H1 (cell line): ENCODE measurements around the gene BCHE. TPM values are rescaled to one million over a fixed set of nuclear protein-coding genes. Genes with fewer than 3 reads are reported as not detected.

ENCODE experiments used
- CTCF ChIA-PET: fragments of 300-600 bp; sonication (Branson Sonifier 250); formaldehyde crosslinking; loops from one replicate; lab custom pipeline; 2021; ENCODE audit not compliant: partially characterized antibody; lab: Charles Lee
- POLR2A ChIA-PET: fragments of 300-600 bp; sonication (Branson Sonifier 250); formaldehyde crosslinking; loops from one replicate; lab custom pipeline; 2021; ENCODE audit warnings: inconsistent platforms; ENCODE audit not compliant: partially characterized antibody; lab: Charles Lee
- DNase-seq, 2 experiments: peaks; one replicate each; pipeline versions ENCODE4 v3.0.0 to v3.0.0-alpha.2; 2010 to 2022; ENCODE audit warnings: low spot score in 2 of 2, low read depth in 1 of 2, mixed read lengths in 1 of 2
- FAIRE-seq: peaks from 2 replicates; lab custom pipeline; 2011; peaks lifted over from hg19 to GRCh38; lab: Jason Lieb, UNC
- H2AFZ ChIP-seq: 2 replicates; pipeline ENCODE4 v1.8.1; 2012; ENCODE audit warnings: low read length, inconsistent platforms
- H2AK5ac ChIP-seq: 2 replicates; pipeline ENCODE4 v1.6.1; 2013; ENCODE audit warnings: low read depth, low read length
- H2BK120ac ChIP-seq: replicated peaks from 2 replicates; pipeline ENCODE3; 2013; ENCODE audit warnings: low read depth, low read length, inconsistent platforms
- H2BK12ac ChIP-seq: 2 replicates; pipeline ENCODE4 v1.6.1; 2013; ENCODE audit warnings: low read depth, low read length
- H2BK15ac ChIP-seq: 2 replicates; pipeline ENCODE4 v1.6.1; 2013; ENCODE audit warnings: low read length
- H2BK20ac ChIP-seq: 2 replicates; pipeline ENCODE4 v1.6.1; 2013; ENCODE audit warnings: low read length
- H2BK5ac ChIP-seq: 2 replicates; pipeline ENCODE4 v1.6.1; 2013; ENCODE audit warnings: low read depth, low read length
- H3K14ac ChIP-seq: 2 replicates; pipeline ENCODE4 v1.6.1; 2013; ENCODE audit warnings: inconsistent platforms; ENCODE audit not compliant: insufficient read length
- H3K18ac ChIP-seq: 2 replicates; pipeline ENCODE4 v1.6.1; 2013; ENCODE audit warnings: low read length; ENCODE audit errors: extremely low read depth
- H3K23ac ChIP-seq: 2 replicates; pipeline ENCODE4 v1.6.1; 2013; ENCODE audit warnings: inconsistent platforms; ENCODE audit not compliant: insufficient read length
- H3K23me2 ChIP-seq: 2 replicates; pipeline ENCODE4 v1.6.1; 2013; ENCODE audit warnings: low read depth, low read length
- H3K27ac ChIP-seq: 2 replicates; pipeline ENCODE4 v1.6.1; 2011; ENCODE audit warnings: low read depth, low read length, inconsistent platforms
- H3K27me3 ChIP-seq, 4 experiments: replicated peaks in 1 of 4; 1 replicate in 1 of 4; 2 replicates in 3 of 4; pipeline versions ENCODE4 v1.6.1 to v1.8.1; 2011 to 2013; ENCODE audit warnings: low read length in 3 of 4, mild to moderate bottlenecking in 3 of 4, inconsistent platforms in 2 of 4, mixed read lengths in 2 of 4, moderate library complexity in 1 of 4; ENCODE audit not compliant: control insufficient read depth in 3 of 4, insufficient read depth in 3 of 4; ENCODE audit errors: extremely low read depth in 1 of 4
- H3K36me3 ChIP-seq, 4 experiments: 2 replicates each; pipeline versions ENCODE4 v1.6.1 to v1.8.1; 2011 to 2013; ENCODE audit warnings: mild to moderate bottlenecking in 4 of 4, low read length in 3 of 4, moderate library complexity in 2 of 4, control low read depth in 1 of 4, inconsistent platforms in 1 of 4; ENCODE audit not compliant: insufficient read depth in 4 of 4, control insufficient read depth in 2 of 4
- H3K4ac ChIP-seq: replicated peaks from 2 replicates; pipeline ENCODE3; 2013; ENCODE audit warnings: low read length, low read depth, mixed read lengths, inconsistent platforms; ENCODE audit not compliant: insufficient read length
- H3K4me1 ChIP-seq, 4 experiments: replicated peaks in 1 of 4; 1 replicate in 1 of 4; 2 replicates in 3 of 4; pipeline versions ENCODE4 v1.6.1 to v1.8.1; 2011 to 2013; ENCODE audit warnings: low read length in 3 of 4, inconsistent platforms in 2 of 4, mixed read lengths in 1 of 4; ENCODE audit not compliant: insufficient read depth in 4 of 4, control insufficient read depth in 3 of 4
- H3K4me2 ChIP-seq, 2 experiments: 2 replicates each; pipeline versions ENCODE4 v1.6.1 to v1.8.1; 2011 to 2013; ENCODE audit warnings: low read depth in 2 of 2, low read length in 2 of 2, control low read depth in 1 of 2, inconsistent platforms in 1 of 2, mild to moderate bottlenecking in 1 of 2; ENCODE audit not compliant: insufficient read depth in 1 of 2
- H3K4me3 ChIP-seq, 4 experiments: fragments of 200-600, 300-600 bp in 1 of 4; sonication (generic), shearing (Covaris generic), sonication (Bioruptor Twin) in 1 of 4; 2 replicates each; pipeline versions ENCODE4 v1.5.1 to v1.8.1; 2011 to 2016; ENCODE audit warnings: low read length in 4 of 4, low read depth in 3 of 4, control low read depth in 2 of 4, inconsistent platforms in 2 of 4, mild to moderate bottlenecking in 2 of 4, mixed read lengths in 1 of 4, moderate library complexity in 1 of 4; ENCODE audit not compliant: insufficient read depth in 2 of 4; ENCODE audit errors: extremely low read depth in 1 of 4
- H3K56ac ChIP-seq: replicated peaks from 2 replicates; pipeline ENCODE3; 2013; ENCODE audit warnings: low read depth, mild to moderate bottlenecking, mixed read lengths, low read length, inconsistent platforms; ENCODE audit not compliant: insufficient read length
- H3K79me1 ChIP-seq: 2 replicates; pipeline ENCODE4 v1.6.1; 2013; ENCODE audit warnings: low read depth, low read length, control low read depth
- H3K79me2 ChIP-seq, 2 experiments: 2 replicates each; pipeline versions ENCODE4 v1.6.1 to v1.8.1; 2012 to 2013; ENCODE audit warnings: low read length in 2 of 2, mild to moderate bottlenecking in 2 of 2, inconsistent platforms in 1 of 2; ENCODE audit not compliant: insufficient read depth in 2 of 2, control insufficient read depth in 1 of 2
- H3K9ac ChIP-seq, 4 experiments: replicated peaks in 1 of 4; 1 replicate in 1 of 4; 2 replicates in 3 of 4; pipeline versions ENCODE4 v1.6.1 to v1.8.1; 2011 to 2013; ENCODE audit warnings: low read depth in 3 of 4, low read length in 3 of 4, control low read depth in 2 of 4, mild to moderate bottlenecking in 2 of 4, moderate library complexity in 2 of 4, inconsistent platforms in 1 of 4; ENCODE audit errors: extremely low read depth in 1 of 4
- H3K9me3 ChIP-seq, 2 experiments: 2 replicates each; pipeline versions ENCODE4 v1.6.1 to v1.8.1; 2012 to 2013; ENCODE audit warnings: mild to moderate bottlenecking in 2 of 2, moderate library complexity in 2 of 2, control low read depth in 1 of 2, inconsistent platforms in 1 of 2, low read depth in 1 of 2, low read length in 1 of 2, mixed read lengths in 1 of 2; ENCODE audit not compliant: insufficient read depth in 2 of 2
- H4K20me1 ChIP-seq, 2 experiments: replicated peaks in 1 of 2; 2 replicates each; pipeline versions ENCODE3 to v1.8.1; 2011 to 2013; ENCODE audit warnings: inconsistent platforms in 2 of 2, low read length in 2 of 2, mild to moderate bottlenecking in 1 of 2; ENCODE audit not compliant: insufficient read depth in 2 of 2, control insufficient read depth in 1 of 2
- H4K5ac ChIP-seq: 2 replicates; pipeline ENCODE4 v1.6.1; 2013; ENCODE audit warnings: low read length, low read depth, mixed read lengths, inconsistent platforms; ENCODE audit not compliant: insufficient read length
- H4K8ac ChIP-seq: 2 replicates; pipeline ENCODE4 v1.8.0; 2013; ENCODE audit warnings: mild to moderate bottlenecking, moderate library complexity, low read length, inconsistent platforms; ENCODE audit not compliant: insufficient read depth; ENCODE audit errors: extremely low read depth
- H4K91ac ChIP-seq: replicated peaks from 2 replicates; pipeline ENCODE3; 2013; ENCODE audit warnings: low read length, mixed read lengths, inconsistent platforms; ENCODE audit not compliant: insufficient read length
- ATF2 ChIP-seq: IDR thresholded peaks from 2 replicates; pipeline ENCODE4 v1.6.1; 2012; ENCODE audit warnings: low read length, inconsistent platforms
- KDM4A ChIP-seq: IDR thresholded peaks from one replicate; pipeline ENCODE4 v1.7.1; 2012; ENCODE audit warnings: low read depth, mild to moderate bottlenecking, moderate library complexity, low read length, inconsistent platforms; ENCODE audit not compliant: severe bottlenecking
- POLR2A ChIP-seq, 2 experiments: IDR thresholded peaks; 1 replicate in 1 of 2; 2 replicates in 1 of 2; pipeline ENCODE4 v1.6.1; 2011; ENCODE audit warnings: low read depth in 2 of 2, low read length in 2 of 2, mild to moderate bottlenecking in 2 of 2; ENCODE audit errors: control extremely low read depth in 1 of 2
- POU5F1 ChIP-seq: IDR thresholded peaks from 2 replicates; pipeline ENCODE4 v1.6.1; 2011; ENCODE audit warnings: low read depth, mild to moderate bottlenecking, low read length, moderate library complexity
- RNF2 ChIP-seq: fragments of 200-900, 300-1000 bp; sonication (generic); IDR thresholded peaks from 2 replicates; pipeline ENCODE4 v1.7.1; 2016; ENCODE audit warnings: borderline replicate concordance, low read depth, mild to moderate bottlenecking, antibody characterized with exemption, low read length; ENCODE audit not compliant: poor library complexity, severe bottlenecking; ENCODE audit errors: missing control alignments
- SAP30 ChIP-seq: fragments of 300-600 bp; sonication (generic); IDR thresholded peaks from 2 replicates; pipeline ENCODE4 v1.7.1; 2012; ENCODE audit warnings: low read length, moderate library complexity, mild to moderate bottlenecking, inconsistent platforms; ENCODE audit not compliant: insufficient read depth, insufficient replicate concordance
- WGBS, 2 experiments: shearing (Covaris generic) in 1 of 2; methylation state at CpG; one replicate each; pipeline versions ENCODE4 v1.1.6 to v1.1.7; 2013 to 2015; ENCODE audit warnings: low lambda C conversion rate in 2 of 2, mixed read lengths in 2 of 2, inconsistent platforms in 1 of 2, low coverage in 1 of 2, missing lambda C conversion rate in 1 of 2; ENCODE audit not compliant: insufficient replicate concordance in 2 of 2, insufficient coverage in 1 of 2, insufficient read length in 1 of 2; ENCODE audit errors: extremely low coverage in 1 of 2, missing lambda C conversion rate in 1 of 2; 5-methylcytosine and 5-hydroxymethylcytosine counted together
- polyA plus RNA-seq, 7 experiments: library from polyadenylated mRNA; depleted of rRNA in 3 of 7; stranded (reverse) in 5 of 7; unstranded in 2 of 7; fragments of >200 nt in 5 of 7; fragments of 200-250 nt in 2 of 7; gene quantifications; 1 replicate in 5 of 7; 2 replicates in 1 of 7; 4 replicates in 1 of 7; pipeline versions ENCODE4 v1.2.1 to v1.2.3, GENCODE V29; 2011 to 2013; ENCODE audit warnings: missing spikeins in 2 of 7, mixed read lengths in 2 of 7
- total RNA-seq: library from RNA; stranded (reverse); fragmentation: NEBNext Ultra II Directional; extraction: Animal tissue kit (Norgen Biotek cat#: 25700); gene quantifications from 2 replicates; pipeline ENCODE4 v1.2.1, GENCODE V29; 2021
- TF ChIP-seq, protein P1 (sequence below), 3 experiments: IDR thresholded peaks; 1 replicate in 2 of 3; 2 replicates in 1 of 3; pipeline versions ENCODE4 v1.5.1 to v1.6.1; 2011; ENCODE audit warnings: low read length in 3 of 3, mild to moderate bottlenecking in 3 of 3, inconsistent platforms in 2 of 3, low read depth in 1 of 3, moderate library complexity in 1 of 3; ENCODE audit not compliant: insufficient read depth in 1 of 3; ENCODE audit errors: control extremely low read depth in 1 of 3

Gene BCHE
- total and polyA plus RNA-seq, 2 of the 8 experiments (the other 6 are each of a cell fraction or from before 2014, with no cell fraction given), result 0.56 to 1.9 TPM

- peaks cover 1% of the 10 kb centered on the region; the same call in 1 of the 2 replicates for H3K23me2 ChIP-seq
- H3K4me3 ChIP-seq, result no peak overlapping the region
- WGBS, 2 experiments, result 96% methylated on average over 1 of the region's 1 CpG; no CpG with 5 or more reads in 1 of the 2 experiments
- no peak overlapping the region for H2AFZ ChIP-seq
- H3K4me1 ChIP-seq, result no peaks in the 10 kb centered on the region
- H3K27ac ChIP-seq, result no peak overlapping the region
- H3K9me3 ChIP-seq, result no peaks in the 10 kb centered on the region
- H2BK120ac ChIP-seq, result no peak overlapping the region
- H3K4me2 ChIP-seq, result no peak overlapping the region
- no peak overlapping the region for H2BK5ac ChIP-seq
- H3K56ac ChIP-seq, result no peak overlapping the region
- H2BK15ac ChIP-seq, result no peak overlapping the region
- no peak overlapping the region for H2BK12ac ChIP-seq
- H3K4ac ChIP-seq, result no peak overlapping the region
- FAIRE-seq, result no peak
- no peak overlapping the region for H4K5ac ChIP-seq
- H3K18ac ChIP-seq, result no peak overlapping the region
- no peak overlapping the region for H4K8ac ChIP-seq
- H3K9ac ChIP-seq, result no peak overlapping the region
- ChIA-PET POLR2A (no interaction called here), CTCF (no interaction called here)
- TF ChIP-seq, protein P1, sequence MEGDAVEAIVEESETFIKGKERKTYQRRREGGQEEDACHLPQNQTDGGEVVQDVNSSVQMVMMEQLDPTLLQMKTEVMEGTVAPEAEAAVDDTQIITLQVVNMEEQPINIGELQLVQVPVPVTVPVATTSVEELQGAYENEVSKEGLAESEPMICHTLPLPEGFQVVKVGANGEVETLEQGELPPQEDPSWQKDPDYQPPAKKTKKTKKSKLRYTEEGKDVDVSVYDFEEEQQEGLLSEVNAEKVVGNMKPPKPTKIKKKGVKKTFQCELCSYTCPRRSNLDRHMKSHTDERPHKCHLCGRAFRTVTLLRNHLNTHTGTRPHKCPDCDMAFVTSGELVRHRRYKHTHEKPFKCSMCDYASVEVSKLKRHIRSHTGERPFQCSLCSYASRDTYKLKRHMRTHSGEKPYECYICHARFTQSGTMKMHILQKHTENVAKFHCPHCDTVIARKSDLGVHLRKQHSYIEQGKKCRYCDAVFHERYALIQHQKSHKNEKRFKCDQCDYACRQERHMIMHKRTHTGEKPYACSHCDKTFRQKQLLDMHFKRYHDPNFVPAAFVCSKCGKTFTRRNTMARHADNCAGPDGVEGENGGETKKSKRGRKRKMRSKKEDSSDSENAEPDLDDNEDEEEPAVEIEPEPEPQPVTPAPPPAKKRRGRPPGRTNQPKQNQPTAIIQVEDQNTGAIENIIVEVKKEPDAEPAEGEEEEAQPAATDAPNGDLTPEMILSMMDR (IDR thresholded peaks at IDR 0.05; ENCODE audit: control extremely low read depth in 1 of 3, insufficient read depth in 1 of 3, low read depth in 1 of 3, low read length in 3 of 3), result no peak
- no peak for TF ChIP-seq RNF2
- TF ChIP-seq KDM4A, result no peak
- TF ChIP-seq SAP30, result no peak
- no peak for TF ChIP-seq POLR2A (IDR thresholded peaks at IDR 0.05; ENCODE audit: control extremely low read depth in 1 of 2, low read depth in 2 of 2, low read length in 2 of 2)
- TF ChIP-seq POU5F1, result no peak
- TF ChIP-seq ATF2, result no peak
- H2AK5ac ChIP-seq, result no peak overlapping the region
- no peaks in the 10 kb centered on the region for H4K20me1 ChIP-seq
- H3K36me3 ChIP-seq, result no peaks in the 10 kb centered on the region
- H4K91ac ChIP-seq, result no peak overlapping the region
- H3K27me3 ChIP-seq, result no peaks in the 10 kb centered on the region
- DNase-seq, result no peak
- no peak overlapping the region for H2BK20ac ChIP-seq
- no peak overlapping the region for H3K23ac ChIP-seq
- no peak overlapping the region for H3K14ac ChIP-seq
- H3K79me2 ChIP-seq, result no peaks in the 10 kb centered on the region
- H3K79me1 ChIP-seq, result no peaks in the 10 kb centered on the region
Observed at GRCh38 chr3:165754219-165755007, 82.8 kb downstream of the BCHE start.
